KMS-11 (cell line): ENCODE measurements around the gene SYNJ1.
"Not testable (repeated sequence)": the region's sequence is repeated elsewhere in the genome, so short reads cannot be mapped to it uniquely, and the experiment has no call there.

ENCODE experiments used
- H2AFZ ChIP-seq: fragments of 200-600 bp; sonication (generic); 2 replicates; pipeline ENCODE4 v1.6.1; 2016; ENCODE audit warnings: antibody characterized with exemption, mixed run types, low read depth
- H3K27ac ChIP-seq: fragments of 200-600 bp; sonication (generic); 2 replicates; pipeline ENCODE4 v1.6.1; 2016; ENCODE audit warnings: mild to moderate bottlenecking, mixed run types
- H3K27me3 ChIP-seq: fragments of 200-600 bp; sonication (generic); 2 replicates; pipeline ENCODE4 v1.6.1; 2017; ENCODE audit warnings: mild to moderate bottlenecking, low read depth, mixed run types, moderate library complexity; ENCODE audit not compliant: insufficient read depth
- H3K36me3 ChIP-seq: fragments of 200-600 bp; sonication (generic); 2 replicates; pipeline ENCODE4 v1.6.1; 2017; ENCODE audit warnings: mild to moderate bottlenecking, mixed run types; ENCODE audit not compliant: insufficient read depth
- H3K4me1 ChIP-seq: fragments of 200-600 bp; sonication (generic); 2 replicates; pipeline ENCODE4 v1.6.1; 2016; ENCODE audit warnings: mild to moderate bottlenecking, low read depth, mixed run types; ENCODE audit not compliant: poor library complexity, severe bottlenecking
- H3K4me2 ChIP-seq: fragments of 200-600 bp; sonication (generic); 2 replicates; pipeline ENCODE4 v1.7.0; 2016; ENCODE audit warnings: mild to moderate bottlenecking, mixed run types
- H3K4me3 ChIP-seq: fragments of 200-600 bp; sonication (generic); IDR thresholded peaks from 2 replicates; pipeline ENCODE4 v1.6.1; 2017; ENCODE audit warnings: low read depth, low read length, mixed read lengths; ENCODE audit not compliant: insufficient read depth
- H3K79me2 ChIP-seq: fragments of 200-600 bp; sonication (generic); 2 replicates; pipeline ENCODE4 v1.6.1; 2016; ENCODE audit warnings: low read depth, mixed run types; ENCODE audit not compliant: insufficient read depth
- H3K9ac ChIP-seq: fragments of 200-600 bp; sonication (generic); 2 replicates; pipeline ENCODE4 v1.6.1; 2016; ENCODE audit warnings: mild to moderate bottlenecking, mixed run types
- H4K20me1 ChIP-seq: fragments of 200-600 bp; sonication (generic); 2 replicates; pipeline ENCODE4 v1.6.1; 2016; ENCODE audit warnings: mild to moderate bottlenecking, mixed run types; ENCODE audit not compliant: insufficient read depth
- TF ChIP-seq, protein P1 (sequence below): fragments of 200-600 bp; sonication (generic); conservative IDR thresholded peaks from 2 replicates; pipeline ENCODE4 v1.6.1; 2017; ENCODE audit warnings: low read depth, mild to moderate bottlenecking, antibody characterized with exemption, low read length, moderate library complexity, mixed read lengths

SYNJ1 gene

DNA sequence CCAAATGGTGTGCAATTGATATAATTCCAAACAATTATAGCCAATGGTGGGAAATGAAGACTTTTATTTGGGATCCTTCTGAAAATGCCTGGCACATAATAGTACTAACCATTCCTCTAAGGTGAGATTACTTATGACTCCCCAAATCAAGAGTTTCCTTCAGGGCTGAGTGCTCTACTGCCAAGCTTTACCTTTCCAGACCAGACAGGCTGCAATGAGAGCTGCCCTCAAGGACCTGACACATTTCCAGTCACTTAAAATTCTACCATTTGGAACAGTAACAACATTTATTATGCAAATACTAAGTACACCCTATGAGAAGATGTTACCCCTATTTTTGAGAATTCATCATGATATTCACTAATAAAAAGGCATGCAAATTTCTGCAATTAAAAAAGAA is 22.6 kb upstream of the SYNJ1 start:
- no peak overlapping the region for H2AFZ ChIP-seq
- 0 out of 2 replicates have a peak, but pooled peaks cover 3% of the 10 kb centered on the region for H4K20me1 ChIP-seq
- H3K36me3 ChIP-seq, result peaks cover 32% of the 10 kb centered on the region; the same call in 1 of the 2 replicates
- no peak overlapping the region for H3K27ac ChIP-seq
- 0 out of 2 replicates have a peak, but pooled peaks cover 7% of the 10 kb centered on the region for H3K79me2 ChIP-seq
- no peak overlapping the region for H3K4me3 ChIP-seq
- no peak overlapping the region for H3K4me2 ChIP-seq
- H3K27me3 ChIP-seq, result no peaks in the 10 kb centered on the region
- TF ChIP-seq, protein P1, sequence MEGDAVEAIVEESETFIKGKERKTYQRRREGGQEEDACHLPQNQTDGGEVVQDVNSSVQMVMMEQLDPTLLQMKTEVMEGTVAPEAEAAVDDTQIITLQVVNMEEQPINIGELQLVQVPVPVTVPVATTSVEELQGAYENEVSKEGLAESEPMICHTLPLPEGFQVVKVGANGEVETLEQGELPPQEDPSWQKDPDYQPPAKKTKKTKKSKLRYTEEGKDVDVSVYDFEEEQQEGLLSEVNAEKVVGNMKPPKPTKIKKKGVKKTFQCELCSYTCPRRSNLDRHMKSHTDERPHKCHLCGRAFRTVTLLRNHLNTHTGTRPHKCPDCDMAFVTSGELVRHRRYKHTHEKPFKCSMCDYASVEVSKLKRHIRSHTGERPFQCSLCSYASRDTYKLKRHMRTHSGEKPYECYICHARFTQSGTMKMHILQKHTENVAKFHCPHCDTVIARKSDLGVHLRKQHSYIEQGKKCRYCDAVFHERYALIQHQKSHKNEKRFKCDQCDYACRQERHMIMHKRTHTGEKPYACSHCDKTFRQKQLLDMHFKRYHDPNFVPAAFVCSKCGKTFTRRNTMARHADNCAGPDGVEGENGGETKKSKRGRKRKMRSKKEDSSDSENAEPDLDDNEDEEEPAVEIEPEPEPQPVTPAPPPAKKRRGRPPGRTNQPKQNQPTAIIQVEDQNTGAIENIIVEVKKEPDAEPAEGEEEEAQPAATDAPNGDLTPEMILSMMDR, result no peak
- peaks cover 19% of the 10 kb centered on the region for H3K4me1 ChIP-seq
- no peak overlapping the region for H3K9ac ChIP-seq

DNA sequence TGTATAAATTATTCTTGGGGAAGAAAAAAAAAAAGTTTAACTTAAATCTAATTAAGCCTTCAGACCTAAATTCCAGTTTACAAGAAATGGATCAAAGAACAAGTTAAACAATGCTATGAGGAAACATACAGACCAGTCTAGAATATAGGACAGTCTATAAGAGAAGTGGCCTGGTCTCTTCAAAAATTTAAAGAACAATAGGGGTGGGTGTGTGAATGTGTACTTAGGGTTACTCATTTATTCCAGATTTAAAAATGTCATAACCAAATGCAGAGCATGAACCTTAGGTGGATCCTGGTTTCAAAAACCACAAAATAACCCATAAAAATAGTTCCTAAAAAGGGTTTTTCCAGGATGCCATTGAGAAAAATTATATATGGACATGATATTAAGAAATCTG is 21.8 kb upstream of the SYNJ1 start:
- Histone ChIP-seq H3K4me1 (peaks cover 19% of the 10 kb centered on the region), H3K27me3 (no peaks in the 10 kb centered on the region), H3K4me3 (no peak overlapping the region), H3K4me2 (no peak overlapping the region), H3K27ac (no peak overlapping the region), H2AFZ (no peak overlapping the region), H3K9ac (no peak overlapping the region), H3K36me3 (peaks cover 32% of the 10 kb centered on the region; the same call in 1 of the 2 replicates), H4K20me1 (0 out of 2 replicates have a peak, but pooled peaks cover 3% of the 10 kb centered on the region), H3K79me2 (0 out of 2 replicates have a peak, but pooled peaks cover 7% of the 10 kb centered on the region)
- TF ChIP-seq, protein P1, result no peak

DNA sequence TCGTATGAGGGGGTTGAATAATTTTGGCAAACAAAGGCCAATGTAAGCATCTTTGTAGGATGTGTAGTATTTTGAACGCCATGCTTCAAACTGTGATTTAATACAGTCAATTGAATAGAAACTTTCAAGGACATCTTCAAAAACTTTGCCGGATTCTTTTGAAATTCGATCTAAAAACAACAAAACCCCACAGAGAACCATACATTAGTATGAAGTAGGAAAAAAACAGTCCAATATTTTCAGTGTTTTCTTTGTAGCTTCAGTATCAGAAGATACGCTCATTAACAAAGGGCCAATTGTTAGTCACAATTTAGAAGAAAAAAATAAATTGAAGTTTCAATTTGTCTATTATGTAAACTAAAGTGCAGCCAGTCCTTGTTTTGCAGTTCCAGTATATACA is 20.7 kb upstream of the SYNJ1 start:
- H3K9ac ChIP-seq, result no peak overlapping the region
- 0 out of 2 replicates have a peak, but pooled peaks cover 3% of the 10 kb centered on the region for H4K20me1 ChIP-seq
- no peak overlapping the region for H3K27ac ChIP-seq
- H3K4me3 ChIP-seq, result no peak overlapping the region
- H3K79me2 ChIP-seq, result 0 out of 2 replicates have a peak, but pooled peaks cover 7% of the 10 kb centered on the region
- TF ChIP-seq, protein P1, result no peak
- peaks cover 36% of the 10 kb centered on the region; the same call in 1 of the 2 replicates for H3K36me3 ChIP-seq
- no peak overlapping the region for H3K4me2 ChIP-seq
- no peaks in the 10 kb centered on the region for H3K27me3 ChIP-seq
- H3K4me1 ChIP-seq, result peaks cover 19% of the 10 kb centered on the region
- H2AFZ ChIP-seq, result no peak overlapping the region

DNA sequence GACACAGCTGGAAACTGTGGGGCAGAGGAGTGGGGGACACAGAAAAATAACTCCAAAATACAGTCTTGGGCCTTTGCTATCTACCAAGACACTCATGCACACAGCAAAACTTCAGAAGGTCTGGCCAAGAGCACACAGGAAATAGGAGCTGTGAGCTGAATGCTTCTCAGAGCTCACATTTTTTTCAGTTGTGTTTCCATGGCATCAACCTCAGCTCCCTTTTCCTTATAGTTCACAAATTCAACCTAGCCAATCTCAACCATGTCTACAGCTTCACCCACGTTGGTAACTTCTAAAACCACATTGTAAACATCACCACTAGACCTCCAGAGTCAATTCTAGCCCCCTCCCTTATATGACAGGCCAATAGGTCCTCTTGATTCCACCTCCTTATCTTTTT is 19.6 kb upstream of the SYNJ1 start:
- TF ChIP-seq, protein P1, result no peak
- H3K79me2 ChIP-seq, result 0 out of 2 replicates have a peak, but pooled peaks cover 7% of the 10 kb centered on the region
- H3K4me1 ChIP-seq, result peaks cover 30% of the 10 kb centered on the region
- no peak overlapping the region for H2AFZ ChIP-seq
- H3K4me3 ChIP-seq, result no peak overlapping the region
- H3K27ac ChIP-seq, result no peak overlapping the region
- no peaks in the 10 kb centered on the region for H3K27me3 ChIP-seq
- H3K9ac ChIP-seq, result no peak overlapping the region
- 0 out of 2 replicates have a peak, but pooled peaks cover 3% of the 10 kb centered on the region for H4K20me1 ChIP-seq
- H3K36me3 ChIP-seq, result peaks cover 45% of the 10 kb centered on the region; the same call in 1 of the 2 replicates
- H3K4me2 ChIP-seq, result no peak overlapping the region

DNA sequence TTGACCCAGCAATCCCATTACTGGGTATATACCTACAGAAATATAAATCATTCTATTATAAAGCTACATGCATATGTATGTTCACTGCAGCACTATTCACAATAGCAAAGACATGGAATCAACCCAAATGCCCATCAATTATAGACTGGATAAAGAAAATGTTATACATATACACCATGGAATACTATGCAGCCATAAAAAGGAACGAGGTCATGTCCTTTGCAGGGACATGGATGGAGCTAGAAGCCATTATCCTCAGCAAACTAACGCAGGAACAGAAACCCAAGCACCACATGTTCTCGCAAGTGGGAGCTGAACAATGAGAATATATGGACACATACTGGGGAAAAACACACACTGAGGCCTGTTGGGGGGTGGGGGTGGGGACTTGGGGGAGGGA is 18.9 kb upstream of the SYNJ1 start:
- peaks cover 49% of the 10 kb centered on the region; the same call in 1 of the 2 replicates for H3K36me3 ChIP-seq
- not testable (repeated sequence) for H3K4me3 ChIP-seq

More for the DNA sequence above, 18.9 kb upstream of the SYNJ1 start:
- H3K9ac ChIP-seq, H3K4me2 ChIP-seq, H3K27ac ChIP-seq, H3K79me2 ChIP-seq, H3K27me3 ChIP-seq, H4K20me1 ChIP-seq, H2AFZ ChIP-seq: not testable (repeated sequence)
- H3K4me1 ChIP-seq, result peaks cover 31% of the 10 kb centered on the region
